ENCODE measurements around the gene CUX1. TPM values are rescaled to one million over a fixed set of nuclear protein-coding genes. Genes with fewer than 3 reads are reported as not detected.

Gene CUX1
- total RNA-seq, 2 experiments from 2014 or later: 20.2 to 20.4 TPM

DNA sequence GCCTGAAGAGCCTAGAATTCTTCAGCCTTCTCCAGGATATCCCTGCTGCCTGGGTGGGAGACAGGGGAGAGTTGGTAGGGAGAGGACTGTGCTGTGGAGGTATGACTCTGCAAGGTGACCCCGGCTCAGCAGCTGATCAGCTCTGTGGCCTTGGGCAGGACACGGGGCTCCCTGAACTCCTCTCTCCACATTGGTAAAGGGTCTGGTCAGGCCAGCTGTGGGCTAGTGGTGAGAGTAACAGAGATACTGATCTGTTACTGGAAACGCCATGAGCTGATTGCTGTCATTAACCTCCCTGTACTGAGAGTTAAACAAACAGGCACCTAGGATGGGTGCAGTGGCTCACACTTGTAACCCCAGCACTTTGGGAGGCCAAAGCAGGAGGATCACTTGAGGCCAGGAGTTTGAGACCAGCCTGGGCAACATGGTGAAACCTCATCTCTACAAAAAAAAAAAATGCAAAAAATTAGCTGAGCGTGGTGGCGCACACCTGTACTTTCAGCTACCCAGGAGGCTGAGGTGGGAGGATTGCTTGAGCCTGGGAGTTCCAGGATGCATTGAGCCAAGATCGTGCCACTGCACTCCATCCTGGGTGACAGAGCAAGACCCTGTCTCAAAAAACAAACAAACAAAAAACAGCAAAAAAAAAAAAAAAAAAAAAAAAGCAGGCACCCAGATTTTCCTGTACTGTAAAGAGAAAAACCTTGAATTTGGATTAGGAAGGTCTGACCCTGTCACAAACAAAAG, 151.5 kb downstream of the CUX1 start:
- ATAC-seq (no peak), DNase-seq (no peak)
- H3K9me3 Mint-ChIP-seq: no peaks in the 10 kb centered on the region

DNA sequence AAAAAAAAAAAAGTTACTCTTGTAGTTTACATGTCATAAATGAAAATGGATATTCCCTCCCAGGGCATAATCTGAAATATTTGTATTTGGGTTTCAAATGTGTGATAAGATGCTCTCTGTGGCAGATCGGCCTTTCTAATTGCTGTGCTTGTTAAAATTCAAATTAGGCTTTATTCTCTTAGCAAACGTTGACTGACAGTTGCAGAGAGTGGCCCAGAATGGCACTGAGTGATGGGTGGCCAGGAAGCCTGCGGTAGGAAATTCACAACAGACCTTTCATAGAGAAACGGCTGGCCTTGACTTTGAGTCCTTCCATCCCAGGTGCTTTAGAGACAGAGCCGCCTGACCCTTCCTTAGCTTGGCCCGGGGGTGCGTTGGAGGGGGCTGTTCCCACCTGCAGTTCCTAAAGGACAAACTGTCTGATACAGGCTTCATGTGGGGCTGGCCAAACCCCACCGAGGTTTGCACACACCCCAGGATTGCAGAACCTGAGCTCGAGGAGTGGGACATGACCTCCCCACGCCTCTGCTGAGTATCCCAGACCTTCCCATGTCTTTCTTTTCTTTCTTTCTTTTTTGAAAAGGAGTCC, 152.7 kb downstream of the CUX1 start:
- no peaks in the 10 kb centered on the region for H3K4me1 Mint-ChIP-seq (ENCODE audit: low read depth)
- no peak overlapping the region for H3K4me3 Mint-ChIP-seq
- ChIA-PET POLR2A (no interaction called here), CTCF (no interaction called here)
- H3K36me3 Mint-ChIP-seq (ENCODE audit: low read depth): no peaks in the 10 kb centered on the region
- H3K27me3 Mint-ChIP-seq: no peaks in the 10 kb centered on the region
- TF ChIP-seq, protein P1, sequence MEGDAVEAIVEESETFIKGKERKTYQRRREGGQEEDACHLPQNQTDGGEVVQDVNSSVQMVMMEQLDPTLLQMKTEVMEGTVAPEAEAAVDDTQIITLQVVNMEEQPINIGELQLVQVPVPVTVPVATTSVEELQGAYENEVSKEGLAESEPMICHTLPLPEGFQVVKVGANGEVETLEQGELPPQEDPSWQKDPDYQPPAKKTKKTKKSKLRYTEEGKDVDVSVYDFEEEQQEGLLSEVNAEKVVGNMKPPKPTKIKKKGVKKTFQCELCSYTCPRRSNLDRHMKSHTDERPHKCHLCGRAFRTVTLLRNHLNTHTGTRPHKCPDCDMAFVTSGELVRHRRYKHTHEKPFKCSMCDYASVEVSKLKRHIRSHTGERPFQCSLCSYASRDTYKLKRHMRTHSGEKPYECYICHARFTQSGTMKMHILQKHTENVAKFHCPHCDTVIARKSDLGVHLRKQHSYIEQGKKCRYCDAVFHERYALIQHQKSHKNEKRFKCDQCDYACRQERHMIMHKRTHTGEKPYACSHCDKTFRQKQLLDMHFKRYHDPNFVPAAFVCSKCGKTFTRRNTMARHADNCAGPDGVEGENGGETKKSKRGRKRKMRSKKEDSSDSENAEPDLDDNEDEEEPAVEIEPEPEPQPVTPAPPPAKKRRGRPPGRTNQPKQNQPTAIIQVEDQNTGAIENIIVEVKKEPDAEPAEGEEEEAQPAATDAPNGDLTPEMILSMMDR (IDR thresholded peaks at IDR 0.05): no peak
- DNase-seq (no peak), ATAC-seq (no peak)
- no peaks in the 10 kb centered on the region for H3K9me3 Mint-ChIP-seq
- intact Hi-C loops (cut with micrococcal nuclease): no loop called here
- H3K27ac Mint-ChIP-seq: no peak overlapping the region

More for the DNA sequence above, 151.5 kb downstream of the CUX1 start:
- TF ChIP-seq, protein P1 (IDR thresholded peaks at IDR 0.05): no peak
- POLR2A ChIA-PET: interaction anchor here (0.6 kb wide), 1 partner anchor 40 kb away, joined by 3 read pairs; no protein-coding TSS in a partner anchor
- no peaks in the 10 kb centered on the region for H3K4me1 Mint-ChIP-seq (ENCODE audit: low read depth)
- intact Hi-C loops (cut with micrococcal nuclease): no loop called here
- no peak overlapping the region for H3K27ac Mint-ChIP-seq
- H3K4me3 Mint-ChIP-seq: no peak overlapping the region
- CTCF ChIA-PET: no interaction called here
- H3K36me3 Mint-ChIP-seq (ENCODE audit: low read depth): no peaks in the 10 kb centered on the region
- no peaks in the 10 kb centered on the region for H3K27me3 Mint-ChIP-seq

DNA sequence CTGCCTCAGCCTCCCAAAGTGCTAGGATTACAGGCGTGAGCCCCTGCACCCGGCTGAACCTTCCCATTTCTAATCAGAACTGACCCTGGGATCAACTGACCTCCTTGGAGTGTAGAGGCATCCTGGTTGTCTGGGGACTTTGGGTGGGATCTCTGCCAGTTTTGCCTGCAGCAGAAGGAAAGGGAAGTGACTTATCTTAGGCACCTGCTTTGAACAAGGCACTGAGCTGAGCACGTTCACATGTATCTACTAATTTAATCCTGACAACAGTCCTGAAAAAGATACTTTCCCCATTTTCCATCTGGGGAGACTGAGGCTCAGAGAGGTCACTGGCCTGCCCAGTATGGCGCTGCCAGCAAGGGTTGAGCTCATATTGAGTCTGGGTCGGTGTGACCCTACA, 153.4 kb downstream of the CUX1 start:
- Mint-ChIP-seq H3K4me3 (no peak overlapping the region), H3K4me1 (ENCODE audit: low read depth) (no peaks in the 10 kb centered on the region), H3K36me3 (ENCODE audit: low read depth) (no peaks in the 10 kb centered on the region), H3K27me3 (no peaks in the 10 kb centered on the region), H3K9me3 (no peaks in the 10 kb centered on the region), H3K27ac (no peak overlapping the region)
- ChIA-PET CTCF (no interaction called here), POLR2A (no interaction called here)
- intact Hi-C loops (cut with micrococcal nuclease): no loop called here
- ATAC-seq (no peak), DNase-seq (no peak)
- TF ChIP-seq, protein P1 (IDR thresholded peaks at IDR 0.05): no peak

DNA sequence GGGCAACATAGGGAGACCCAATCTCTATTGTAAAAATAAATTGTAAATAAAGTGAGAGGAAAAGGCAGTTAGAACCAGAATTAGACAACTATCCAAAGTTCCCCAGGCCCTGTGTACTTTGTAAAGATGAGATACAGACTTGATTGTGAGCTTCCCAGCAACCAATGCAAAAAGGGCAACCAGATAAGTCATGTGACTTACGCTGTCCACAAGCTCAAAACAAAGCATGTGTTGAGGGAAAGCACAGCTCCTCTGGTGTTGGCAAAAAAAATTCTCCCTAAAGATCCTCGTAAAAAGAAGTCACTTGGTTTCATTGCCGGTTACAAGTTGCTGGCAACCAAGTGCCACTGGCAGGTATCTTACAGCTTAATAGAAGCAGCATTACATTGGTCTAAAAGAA, 154.0 kb downstream of the CUX1 start:
- Mint-ChIP-seq H3K27ac (no peak overlapping the region), H3K4me3 (no peak overlapping the region)
- CTCF ChIA-PET: no interaction called here

DNA sequence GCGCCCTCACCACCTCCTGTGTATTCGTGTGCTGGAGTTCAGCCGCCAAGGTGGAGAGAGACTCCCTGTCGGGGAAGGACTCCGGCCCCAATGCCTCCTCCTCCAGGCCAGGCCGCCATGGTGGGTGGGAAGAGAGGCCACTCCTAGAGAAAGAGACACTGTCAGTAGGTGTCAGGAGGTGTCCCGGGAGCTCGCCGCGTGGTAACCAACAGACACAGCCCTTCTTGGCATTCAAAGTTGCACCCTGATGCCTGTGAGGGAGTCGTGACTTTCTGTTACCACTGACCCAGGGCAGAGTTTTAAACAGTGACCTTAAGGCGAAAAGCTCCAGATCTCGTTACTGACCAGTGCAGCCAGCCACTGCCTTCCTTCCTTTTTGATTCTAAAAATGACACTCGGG, 155.2 kb downstream of the CUX1 start:
- no peaks in the 10 kb centered on the region for H3K4me1 Mint-ChIP-seq (ENCODE audit: low read depth)

More for the DNA sequence above, 154.0 kb downstream of the CUX1 start:
- Mint-ChIP-seq H3K4me1 (ENCODE audit: low read depth) (no peaks in the 10 kb centered on the region), H3K9me3 (no peaks in the 10 kb centered on the region), H3K27me3 (no peaks in the 10 kb centered on the region), H3K36me3 (ENCODE audit: low read depth) (no peaks in the 10 kb centered on the region)
- intact Hi-C loops (cut with micrococcal nuclease): no loop called here
- TF ChIP-seq, protein P1 (IDR thresholded peaks at IDR 0.05): no peak
- no peak for ATAC-seq
- POLR2A ChIA-PET: no interaction called here
- DNase-seq: no peak

More for the DNA sequence above, 155.2 kb downstream of the CUX1 start:
- no peak for DNase-seq
- Mint-ChIP-seq H3K27ac (no peak overlapping the region), H3K36me3 (ENCODE audit: low read depth) (no peaks in the 10 kb centered on the region), H3K9me3 (no peaks in the 10 kb centered on the region), H3K27me3 (no peaks in the 10 kb centered on the region), H3K4me3 (no peak overlapping the region)
- TF ChIP-seq, protein P1 (IDR thresholded peaks at IDR 0.05): no peak
- POLR2A ChIA-PET: no interaction called here
- intact Hi-C loops (cut with micrococcal nuclease): no loop called here
- no peak for ATAC-seq
- CTCF ChIA-PET: no interaction called here

Measured in activated CD8-positive, alpha-beta T cell treated with anti-CD3 and anti-CD28 coated beads for 36 hours (primary cell).